SK-N-SH (cell line): Measurements from ENCODE around the gene KLK5.

Experiments
- CHD2 ChIP-seq: fragments of 150-350 bp; IDR thresholded peaks from 2 replicates; pipeline ENCODE4 v1.6.1; 2018; ENCODE audit warnings: low read length; ENCODE audit not compliant: partially characterized antibody
- CTCF ChIP-seq: fragments of 200-600 bp; sonication (generic); IDR thresholded peaks from 2 replicates; pipeline ENCODE4 v1.6.1; 2017; ENCODE audit warnings: antibody characterized with exemption, mild to moderate bottlenecking, moderate library complexity
- IRF3 ChIP-seq: fragments of 150-350 bp; IDR thresholded peaks from 2 replicates; pipeline ENCODE4 v1.6.1; 2016; ENCODE audit warnings: mild to moderate bottlenecking, low read depth, low read length
- PBX3 ChIP-seq: IDR thresholded peaks from 2 replicates; pipeline ENCODE4; 2012
- REST ChIP-seq: IDR thresholded peaks from 2 replicates; pipeline ENCODE4 v1.6.1; 2012; ENCODE audit warnings: mild to moderate bottlenecking, low read depth, low read length, moderate library complexity
- RFX5 ChIP-seq: IDR thresholded peaks from 2 replicates; pipeline ENCODE4 v1.6.1; 2012; ENCODE audit warnings: mild to moderate bottlenecking, improper control_type of control experiment, low read length
- RXRA ChIP-seq: IDR thresholded peaks from 2 replicates; pipeline ENCODE4 v1.4.0; 2012; ENCODE audit warnings: low read depth, mild to moderate bottlenecking, borderline replicate concordance
- SIN3A ChIP-seq: IDR thresholded peaks from 2 replicates; pipeline ENCODE4 v1.6.1; 2012; ENCODE audit warnings: low read depth, mild to moderate bottlenecking, low read length, moderate library complexity, borderline replicate concordance
- TCF12 ChIP-seq: IDR thresholded peaks from 2 replicates; pipeline ENCODE4 v1.4.0; 2012
- USF1 ChIP-seq: IDR thresholded peaks from 2 replicates; pipeline ENCODE4 v1.4.0; 2012; ENCODE audit warnings: low read depth, borderline replicate concordance
- YY1 ChIP-seq: IDR thresholded peaks from 2 replicates; pipeline ENCODE4 v1.4.0; 2012; ENCODE audit warnings: low read depth, mild to moderate bottlenecking
- ZBTB33 ChIP-seq: IDR thresholded peaks from 2 replicates; pipeline ENCODE4 v1.4.0; 2012; ENCODE audit warnings: low read depth, borderline replicate concordance

GRCh38 chr19:50975766-50976165 lies 22.9 kb upstream of the KLK5 start:
- TF ChIP-seq PBX3: no peak
- TF ChIP-seq RFX5: no peak
- TF ChIP-seq CTCF: no peak
- TF ChIP-seq CHD2: no peak
- TF ChIP-seq ZBTB33: no peak
- TF ChIP-seq SIN3A: no peak
- no peak for TF ChIP-seq REST
- TF ChIP-seq TCF12: no peak
- no peak for TF ChIP-seq IRF3
- TF ChIP-seq USF1: no peak
- no peak for TF ChIP-seq YY1
- TF ChIP-seq RXRA: no peak
